SK-N-SH treated with all-trans-retinoic acid at 6 μM for 48 hours (cell line): ENCODE results near the gene PSORS1C1.
A peak's percentile ranks its signal among the peaks of the same experiment; 100 is the strongest.

Experiments
- ATAC-seq: fragments of 200-7000 bp; cut with Tn5 transposase; 3 replicates; pipeline ENCODE4 v1.9.1; 2020; ENCODE audit warnings: mild to moderate bottlenecking, moderate library complexity
- ARNTL ChIP-seq: fragments of 450-650 bp; formaldehyde crosslinking; IDR thresholded peaks from 2 replicates; pipeline ENCODE4 v1.5.0; 2020; ENCODE audit warnings: low read depth, mild to moderate bottlenecking, moderate library complexity, borderline replicate concordance
- CREB5 ChIP-seq: fragments of 250-450 bp; sonication (Bioruptor Pico); IDR thresholded peaks from 2 replicates; pipeline ENCODE4 v1.5.1; 2020; ENCODE audit warnings: low read depth, mild to moderate bottlenecking, moderate library complexity
- CSDC2 ChIP-seq: fragments of 250-450 bp; sonication (Bioruptor Pico); IDR thresholded peaks from 2 replicates; pipeline ENCODE4 v1.5.0; 2020; ENCODE audit warnings: mild to moderate bottlenecking, moderate library complexity
- CSRNP3 ChIP-seq: fragments of 250-450 bp; sonication (Bioruptor Pico); IDR thresholded peaks from 2 replicates; pipeline ENCODE4 v1.5.1; 2021; ENCODE audit warnings: mild to moderate bottlenecking, moderate library complexity
- GLIS3 ChIP-seq: fragments of 250-450 bp; sonication (Bioruptor Pico); IDR thresholded peaks from 2 replicates; pipeline ENCODE4 v1.5.0; 2020; ENCODE audit warnings: mild to moderate bottlenecking, moderate library complexity
- ISL1 ChIP-seq: fragments of 250-450 bp; sonication (Bioruptor Pico); IDR thresholded peaks from 2 replicates; pipeline ENCODE4 v2.1.2; 2022; ENCODE audit warnings: mild to moderate bottlenecking, moderate library complexity
- OSR1 ChIP-seq: fragments of 250-450 bp; sonication (Bioruptor Pico); IDR thresholded peaks from 2 replicates; pipeline ENCODE4 v1.8.0; 2022; ENCODE audit warnings: moderate library complexity, mild to moderate bottlenecking, inconsistent platforms
- PATZ1 ChIP-seq: fragments of 250-450 bp; sonication (Bioruptor Pico); IDR thresholded peaks from 2 replicates; pipeline ENCODE4 v1.8.0; 2020; ENCODE audit warnings: mild to moderate bottlenecking, moderate library complexity, borderline replicate concordance
- POU6F1 ChIP-seq: fragments of 250-450 bp; sonication (Bioruptor Pico); IDR thresholded peaks from 2 replicates; pipeline ENCODE4 v1.8.0; 2021; ENCODE audit warnings: low read depth, mild to moderate bottlenecking, moderate library complexity, borderline replicate concordance
- PPARA ChIP-seq: fragments of 250-450 bp; sonication (Bioruptor Pico); IDR thresholded peaks from 2 replicates; pipeline ENCODE4 v1.5.0; 2020; ENCODE audit warnings: mild to moderate bottlenecking, borderline replicate concordance
- RARB ChIP-seq: fragments of 250-450 bp; sonication (Bioruptor Pico); IDR thresholded peaks from 2 replicates; pipeline ENCODE4 v1.8.0; 2021; ENCODE audit warnings: mild to moderate bottlenecking, moderate library complexity
- TCF4 ChIP-seq: fragments of 250-450 bp; sonication (Bioruptor Pico); IDR thresholded peaks from 2 replicates; pipeline ENCODE4 v1.8.0; 2021; ENCODE audit warnings: mild to moderate bottlenecking, moderate library complexity, borderline replicate concordance
- TOX ChIP-seq: fragments of 250-450 bp; sonication (Bioruptor Pico); IDR thresholded peaks from 2 replicates; pipeline ENCODE4 v1.8.0; 2021; ENCODE audit warnings: mild to moderate bottlenecking, moderate library complexity, borderline replicate concordance
- TSHZ2 ChIP-seq: fragments of 250-450 bp; sonication (Bioruptor Pico); IDR thresholded peaks from 2 replicates; pipeline ENCODE4 v1.5.0; 2020; ENCODE audit warnings: mild to moderate bottlenecking, moderate library complexity
- ZC3H10 ChIP-seq: fragments of 250-450 bp; sonication (Bioruptor Pico); IDR thresholded peaks from 2 replicates; pipeline ENCODE4 v1.5.1; 2021; ENCODE audit warnings: mild to moderate bottlenecking, moderate library complexity
- ZFP3 ChIP-seq: fragments of 250-450 bp; sonication (Bioruptor Pico); IDR thresholded peaks from 2 replicates; pipeline ENCODE4 v1.5.0; 2020; ENCODE audit warnings: mild to moderate bottlenecking, moderate library complexity
- ZFP30 ChIP-seq: fragments of 450-650 bp; formaldehyde crosslinking; IDR thresholded peaks from 2 replicates; pipeline ENCODE4 v1.5.0; 2022; ENCODE audit warnings: mild to moderate bottlenecking, moderate library complexity
- ZNF565 ChIP-seq: fragments of 450-650 bp; formaldehyde crosslinking; conservative IDR thresholded peaks from 2 replicates; pipeline ENCODE4 v1.5.0; 2020; ENCODE audit warnings: low read depth, mild to moderate bottlenecking, moderate library complexity
- ZNF70 ChIP-seq: fragments of 450-650 bp; formaldehyde crosslinking; IDR thresholded peaks from 2 replicates; pipeline ENCODE4 v1.5.0; 2020; ENCODE audit warnings: mild to moderate bottlenecking, moderate library complexity
- ZNF8 ChIP-seq: fragments of 450-650 bp; formaldehyde crosslinking; IDR thresholded peaks from 2 replicates; pipeline ENCODE4 v1.5.0; 2020; ENCODE audit warnings: mild to moderate bottlenecking, moderate library complexity

Gene PSORS1C1

GRCh38 chr6:31083742-31084354, 30.8 kb upstream of the PSORS1C1 start:
- ATAC-seq, result no peak; the same call in 2 of the 3 replicates
- TF ChIP-seq ISL1 (CRISPR knock-in tag) (no peak), PPARA (CRISPR knock-in tag) (no peak), ZNF70 (no peak), ARNTL (no peak), PATZ1 (no peak), ZC3H10 (no peak), TSHZ2 (CRISPR knock-in tag) (no peak), TOX (CRISPR knock-in tag) (no peak), ZFP3 (CRISPR knock-in tag) (no peak), ZNF565 (CRISPR knock-in tag) (no peak), CSDC2 (no peak)
- TF ChIP-seq, all 23 proteins: peak for 0

- TF ChIP-seq RARB (CRISPR knock-in tag) (no peak), OSR1 (CRISPR knock-in tag) (no peak), PATZ1 (no peak), TSHZ2 (CRISPR knock-in tag) (no peak), TOX (CRISPR knock-in tag) (no peak), ZC3H10 (no peak), TCF4 (CRISPR knock-in tag) (no peak), ISL1 (CRISPR knock-in tag) (no peak), ZFP30 (CRISPR knock-in tag) (no peak), PPARA (CRISPR knock-in tag) (no peak), ZNF70 (no peak), ZNF565 (CRISPR knock-in tag) (no peak), ARNTL (no peak), POU6F1 (CRISPR knock-in tag) (no peak), CREB5 (CRISPR knock-in tag) (no peak), GLIS3 (CRISPR knock-in tag) (no peak), ZFP3 (CRISPR knock-in tag) (no peak), ZNF8 (no peak), CSDC2 (no peak), CSRNP3 (no peak)
- TF ChIP-seq, all 23 proteins: peak for 0
- peak; percentile 77 for ATAC-seq
Measured at GRCh38 chr6:31086788-31087440, 27.7 kb upstream of the PSORS1C1 start.
